HEK293 (cell line): Measurements from ENCODE around the gene SEC61A2.

ENCODE experiments used
- CTCF ChIP-seq: fragments of 450-650 bp; formaldehyde crosslinking; IDR thresholded peaks from 2 replicates; pipeline ENCODE4 v1.5.1; 2016; ENCODE audit warnings: missing biosample characterization, missing genetic modification characterization
- KLF1 ChIP-seq: fragments of 450-650 bp; formaldehyde crosslinking; IDR thresholded peaks from 2 replicates; pipeline ENCODE4 v1.5.1; 2016; ENCODE audit warnings: missing biosample characterization, missing genetic modification characterization
- MEIS1 ChIP-seq: sonication (generic); formaldehyde crosslinking; IDR thresholded peaks from 2 replicates; pipeline ENCODE4 v1.8.1; 2022; ENCODE audit warnings: missing genetic modification reagents, mild to moderate bottlenecking, borderline replicate concordance
- ZFHX2 ChIP-seq: fragments of 450-650 bp; formaldehyde crosslinking; conservative IDR thresholded peaks from 2 replicates; pipeline ENCODE4 v1.5.1; 2016; ENCODE audit warnings: missing biosample characterization, missing genetic modification characterization
- ZNF148 ChIP-seq: fragments of 450-650 bp; formaldehyde crosslinking; IDR thresholded peaks from 2 replicates; pipeline ENCODE4 v1.5.0; 2017; ENCODE audit warnings: missing biosample characterization, missing genetic modification characterization, borderline replicate concordance
- ZNF174 ChIP-seq: fragments of 450-650 bp; formaldehyde crosslinking; IDR thresholded peaks from 2 replicates; pipeline ENCODE4 v1.5.0; 2017; ENCODE audit warnings: missing biosample characterization, mild to moderate bottlenecking, missing genetic modification characterization
- ZNF223 ChIP-seq: fragments of 450-650 bp; formaldehyde crosslinking; IDR thresholded peaks from 2 replicates; pipeline ENCODE4 v1.5.1; 2016; ENCODE audit warnings: missing biosample characterization, missing genetic modification characterization
- ZNF398 ChIP-seq: fragments of 450-650 bp; formaldehyde crosslinking; IDR thresholded peaks from 2 replicates; pipeline ENCODE4 v1.5.1; 2017; ENCODE audit warnings: missing biosample characterization, missing genetic modification characterization
- ZNF426 ChIP-seq: fragments of 450-650 bp; formaldehyde crosslinking; IDR thresholded peaks from 2 replicates; pipeline ENCODE4 v1.5.1; 2017; ENCODE audit warnings: missing biosample characterization, missing genetic modification characterization, mild to moderate bottlenecking, inconsistent platforms, moderate library complexity
- ZNF707 ChIP-seq: fragments of 450-650 bp; formaldehyde crosslinking; IDR thresholded peaks from 2 replicates; pipeline ENCODE4 v1.5.1; 2016; ENCODE audit warnings: missing biosample characterization, missing genetic modification characterization
- ZSCAN30 ChIP-seq: fragments of 450-650 bp; IDR thresholded peaks from 2 replicates; pipeline ENCODE4 v1.5.1; 2018; ENCODE audit warnings: missing biosample characterization, mild to moderate bottlenecking, missing genetic modification characterization, moderate library complexity
- TF ChIP-seq, protein P1 (sequence below): fragments of 450-650 bp; formaldehyde crosslinking; IDR thresholded peaks from 2 replicates; pipeline ENCODE4 v1.5.1; 2016; ENCODE audit warnings: missing biosample characterization, missing genetic modification characterization, borderline replicate concordance

DNA sequence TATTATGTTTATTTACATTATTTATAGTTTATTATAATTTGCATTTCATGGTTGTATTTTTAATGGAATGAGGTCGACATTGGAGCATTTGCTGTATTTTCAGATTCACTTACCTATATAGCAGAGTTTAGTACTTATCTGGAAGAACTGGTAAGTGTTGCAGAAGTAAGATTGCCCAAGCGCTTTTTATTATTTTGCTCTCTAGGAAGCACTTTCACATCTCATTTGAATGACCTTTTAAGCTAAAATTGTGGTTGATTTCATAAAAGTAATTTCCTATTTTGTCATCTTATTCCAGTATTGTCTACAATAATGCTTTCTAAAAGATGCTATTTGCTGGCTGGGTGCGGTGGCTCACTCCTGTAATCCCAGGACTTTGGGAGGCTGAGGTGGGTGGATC, 28.6 kb downstream of the SEC61A2 start:
- TF ChIP-seq CTCF = no peak
- no peak for TF ChIP-seq ZSCAN30
- no peak for TF ChIP-seq ZNF707 (tag by site-specific recombination)
- TF ChIP-seq ZNF398 (tag by site-specific recombination) = no peak
- no peak for TF ChIP-seq ZFHX2 (tag by site-specific recombination)
- no peak for TF ChIP-seq ZNF174
- TF ChIP-seq ZNF148 (tag by site-specific recombination) = no peak
- TF ChIP-seq MEIS1 (CRISPR knock-in tag) = no peak
- TF ChIP-seq KLF1 = no peak
- TF ChIP-seq ZNF223 (tag by site-specific recombination) = no peak
- TF ChIP-seq, protein P1, sequence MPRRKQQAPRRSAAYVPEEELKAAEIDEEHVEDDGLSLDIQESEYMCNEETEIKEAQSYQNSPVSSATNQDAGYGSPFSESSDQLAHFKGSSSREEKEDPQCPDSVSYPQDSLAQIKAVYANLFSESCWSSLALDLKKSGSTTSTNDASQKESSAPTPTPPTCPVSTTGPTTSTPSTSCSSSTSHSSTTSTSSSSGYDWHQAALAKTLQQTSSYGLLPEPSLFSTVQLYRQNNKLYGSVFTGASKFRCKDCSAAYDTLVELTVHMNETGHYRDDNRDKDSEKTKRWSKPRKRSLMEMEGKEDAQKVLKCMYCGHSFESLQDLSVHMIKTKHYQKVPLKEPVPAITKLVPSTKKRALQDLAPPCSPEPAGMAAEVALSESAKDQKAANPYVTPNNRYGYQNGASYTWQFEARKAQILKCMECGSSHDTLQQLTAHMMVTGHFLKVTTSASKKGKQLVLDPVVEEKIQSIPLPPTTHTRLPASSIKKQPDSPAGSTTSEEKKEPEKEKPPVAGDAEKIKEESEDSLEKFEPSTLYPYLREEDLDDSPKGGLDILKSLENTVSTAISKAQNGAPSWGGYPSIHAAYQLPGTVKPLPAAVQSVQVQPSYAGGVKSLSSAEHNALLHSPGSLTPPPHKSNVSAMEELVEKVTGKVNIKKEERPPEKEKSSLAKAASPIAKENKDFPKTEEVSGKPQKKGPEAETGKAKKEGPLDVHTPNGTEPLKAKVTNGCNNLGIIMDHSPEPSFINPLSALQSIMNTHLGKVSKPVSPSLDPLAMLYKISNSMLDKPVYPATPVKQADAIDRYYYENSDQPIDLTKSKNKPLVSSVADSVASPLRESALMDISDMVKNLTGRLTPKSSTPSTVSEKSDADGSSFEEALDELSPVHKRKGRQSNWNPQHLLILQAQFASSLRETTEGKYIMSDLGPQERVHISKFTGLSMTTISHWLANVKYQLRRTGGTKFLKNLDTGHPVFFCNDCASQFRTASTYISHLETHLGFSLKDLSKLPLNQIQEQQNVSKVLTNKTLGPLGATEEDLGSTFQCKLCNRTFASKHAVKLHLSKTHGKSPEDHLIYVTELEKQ = no peak
- TF ChIP-seq ZNF426 = no peak
